Smooth muscle cell (in vitro differentiated cells): ENCODE measurements around the gene JMY. TPM values are rescaled to one million over a fixed set of nuclear protein-coding genes. Genes with fewer than 3 reads are reported as not detected.

Experiments used
- DNase-seq: peaks from one replicate; lab custom pipeline; 2025; ENCODE audit not compliant: unreplicated experiment; lab: John Stamatoyannopoulos, UW
- H2AFZ ChIP-seq: fragments of 200-600 bp; sonication (generic); 2 replicates; pipeline ENCODE4 v1.6.0; 2016; ENCODE audit warnings: antibody characterized with exemption, low read depth, mild to moderate bottlenecking
- H3F3A ChIP-seq: fragments of 200-600 bp; sonication (generic); 2 replicates; pipeline ENCODE4 v1.6.0; 2017; ENCODE audit warnings: antibody characterized with exemption, low read depth
- H3K27ac ChIP-seq: fragments of 200-600 bp; sonication (generic); 2 replicates; pipeline ENCODE4 v1.5.1; 2016; ENCODE audit warnings: low read depth, mild to moderate bottlenecking
- H3K27me3 ChIP-seq: fragments of 200-600 bp; sonication (generic); 2 replicates; pipeline ENCODE4 v1.6.1; 2016; ENCODE audit warnings: low read depth, mild to moderate bottlenecking
- H3K36me3 ChIP-seq: fragments of 200-600 bp; sonication (generic); 2 replicates; pipeline ENCODE4 v1.5.1; 2016; ENCODE audit warnings: low read depth
- H3K4me1 ChIP-seq: fragments of 200-600 bp; sonication (generic); 2 replicates; pipeline ENCODE4 v1.5.1; 2016; ENCODE audit warnings: low read depth
- H3K4me2 ChIP-seq: fragments of 200-600 bp; sonication (generic); 2 replicates; pipeline ENCODE4 v1.6.0; 2016; ENCODE audit warnings: mild to moderate bottlenecking
- H3K4me3 ChIP-seq: fragments of 200-600 bp; sonication (generic); 2 replicates; pipeline ENCODE4 v1.5.1; 2016; ENCODE audit warnings: mild to moderate bottlenecking
- H3K79me2 ChIP-seq: fragments of 200-600 bp; sonication (generic); 2 replicates; pipeline ENCODE4 v1.6.0; 2016; ENCODE audit warnings: low read depth, mild to moderate bottlenecking
- H3K9ac ChIP-seq: fragments of 200-600 bp; sonication (generic); 2 replicates; pipeline ENCODE4 v1.6.0; 2016; ENCODE audit warnings: low read depth
- H3K9me3 ChIP-seq: fragments of 200-600 bp; sonication (generic); replicated peaks from 2 replicates; pipeline ENCODE4 v1.5.1; 2016; ENCODE audit warnings: low read depth
- H4K20me1 ChIP-seq: fragments of 200-600 bp; sonication (generic); 2 replicates; pipeline ENCODE4 v1.6.0; 2016; ENCODE audit warnings: low read depth
- WGBS: methylation state at CpG from one replicate; pipeline ENCODE4 v1.1.7; 2016; ENCODE audit warnings: low lambda C conversion rate; 5-methylcytosine and 5-hydroxymethylcytosine counted together
- polyA plus RNA-seq: library from polyadenylated mRNA; unstranded; fragments of >200 nt; fragmentation: Nextera tagmentation; extraction: Ambion mirVana; gene quantifications from 2 replicates; pipeline ENCODE4 v1.2.1, GENCODE V29; 2016
- total RNA-seq: library from RNA; depleted of rRNA; stranded (reverse); fragments of >200 nt; gene quantifications from 2 replicates; pipeline ENCODE4 v1.2.3, GENCODE V29; 2014
- TF ChIP-seq, protein P1 (sequence below): fragments of 200-600 bp; sonication (generic); IDR thresholded peaks from 2 replicates; pipeline ENCODE4 v1.5.1; 2017; ENCODE audit warnings: borderline replicate concordance, mild to moderate bottlenecking, antibody characterized with exemption; ENCODE audit not compliant: insufficient read depth, poor library complexity, severe bottlenecking

JMY gene
- total and polyA plus RNA-seq, 2 experiments from 2014 or later: 0.55 to 5.0 TPM

- no peaks in the 10 kb centered on the region for H3K9me3 ChIP-seq
- no peaks in the 10 kb centered on the region for H3K4me1 ChIP-seq
- H3K4me3 ChIP-seq: no peak overlapping the region
- no peak overlapping the region for H3K9ac ChIP-seq
- no peak overlapping the region for H2AFZ ChIP-seq
- H3K36me3 ChIP-seq: no peaks in the 10 kb centered on the region
- no peaks in the 10 kb centered on the region for H4K20me1 ChIP-seq
- H3K4me2 ChIP-seq: no peak overlapping the region
- DNase-seq: no peak
- no peak overlapping the region for H3K27ac ChIP-seq
- TF ChIP-seq, protein P1, sequence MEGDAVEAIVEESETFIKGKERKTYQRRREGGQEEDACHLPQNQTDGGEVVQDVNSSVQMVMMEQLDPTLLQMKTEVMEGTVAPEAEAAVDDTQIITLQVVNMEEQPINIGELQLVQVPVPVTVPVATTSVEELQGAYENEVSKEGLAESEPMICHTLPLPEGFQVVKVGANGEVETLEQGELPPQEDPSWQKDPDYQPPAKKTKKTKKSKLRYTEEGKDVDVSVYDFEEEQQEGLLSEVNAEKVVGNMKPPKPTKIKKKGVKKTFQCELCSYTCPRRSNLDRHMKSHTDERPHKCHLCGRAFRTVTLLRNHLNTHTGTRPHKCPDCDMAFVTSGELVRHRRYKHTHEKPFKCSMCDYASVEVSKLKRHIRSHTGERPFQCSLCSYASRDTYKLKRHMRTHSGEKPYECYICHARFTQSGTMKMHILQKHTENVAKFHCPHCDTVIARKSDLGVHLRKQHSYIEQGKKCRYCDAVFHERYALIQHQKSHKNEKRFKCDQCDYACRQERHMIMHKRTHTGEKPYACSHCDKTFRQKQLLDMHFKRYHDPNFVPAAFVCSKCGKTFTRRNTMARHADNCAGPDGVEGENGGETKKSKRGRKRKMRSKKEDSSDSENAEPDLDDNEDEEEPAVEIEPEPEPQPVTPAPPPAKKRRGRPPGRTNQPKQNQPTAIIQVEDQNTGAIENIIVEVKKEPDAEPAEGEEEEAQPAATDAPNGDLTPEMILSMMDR: no peak
- H3F3A ChIP-seq: no peaks in the 10 kb centered on the region
- H3K27me3 ChIP-seq: no peaks in the 10 kb centered on the region
- H3K79me2 ChIP-seq: no peaks in the 10 kb centered on the region
Observed at GRCh38 chr5:79209505-79209904, 26.4 kb upstream of the JMY start.

- H3K27ac ChIP-seq: no peak overlapping the region
- H3K27me3 ChIP-seq: no peaks in the 10 kb centered on the region
- H3K36me3 ChIP-seq: no peaks in the 10 kb centered on the region
- H3F3A ChIP-seq: no peaks in the 10 kb centered on the region
- H3K79me2 ChIP-seq: no peaks in the 10 kb centered on the region
- H3K4me1 ChIP-seq: no peaks in the 10 kb centered on the region
- no peak overlapping the region for H3K4me2 ChIP-seq
- no peak for DNase-seq
- 86% methylated on average over 4 of the region's 4 CpGs for WGBS
- H2AFZ ChIP-seq: no peak overlapping the region
- no peak overlapping the region for H3K4me3 ChIP-seq
- no peaks in the 10 kb centered on the region for H3K9me3 ChIP-seq
- H3K9ac ChIP-seq: no peak overlapping the region
- TF ChIP-seq, protein P1: no peak
- no peaks in the 10 kb centered on the region for H4K20me1 ChIP-seq
Observed at GRCh38 chr5:79224286-79224984, 11.5 kb upstream of the JMY start.

- DNase-seq: no peak
- Histone ChIP-seq H3K9me3 (no peaks in the 10 kb centered on the region), H3K79me2 (no peaks in the 10 kb centered on the region), H3K27ac (no peak overlapping the region), H4K20me1 (no peaks in the 10 kb centered on the region), H3F3A (no peaks in the 10 kb centered on the region), H2AFZ (no peak overlapping the region), H3K36me3 (no peaks in the 10 kb centered on the region), H3K27me3 (no peaks in the 10 kb centered on the region), H3K4me2 (no peak overlapping the region), H3K4me3 (no peak overlapping the region), H3K9ac (no peak overlapping the region), H3K4me1 (no peaks in the 10 kb centered on the region)
- 82% methylated on average over 2 of the region's 2 CpGs for WGBS
- TF ChIP-seq, protein P1: no peak
Observed at GRCh38 chr5:79225026-79225425, 10.9 kb upstream of the JMY start.

GRCh38 chr5:79225441-79225840 is 10.5 kb upstream of the JMY start:
- Histone ChIP-seq H3K4me3 (no peak overlapping the region), H2AFZ (no peak overlapping the region), H3K27me3 (no peaks in the 10 kb centered on the region), H3K27ac (no peak overlapping the region), H3K9me3 (no peaks in the 10 kb centered on the region), H4K20me1 (no peaks in the 10 kb centered on the region), H3K36me3 (no peaks in the 10 kb centered on the region), H3K4me1 (no peaks in the 10 kb centered on the region), H3F3A (no peaks in the 10 kb centered on the region), H3K9ac (no peak overlapping the region), H3K4me2 (no peak overlapping the region), H3K79me2 (no peaks in the 10 kb centered on the region)
- TF ChIP-seq, protein P1: no peak
- 90% methylated on average over 5 of the region's 5 CpGs for WGBS
- DNase-seq: no peak
